GM12864 (cell line): ENCODE results near the gene ZDHHC21.
"Not testable (repeated sequence)": the region's sequence is repeated elsewhere in the genome, so short reads cannot be mapped to it uniquely, and the experiment has no call there.

Experiments used
- DNase-seq: peaks from one replicate; pipeline ENCODE4 v3.0.0-alpha.2; 2011; ENCODE audit warnings: low read depth
- H3K4me3 ChIP-seq: 2 replicates; pipeline ENCODE4 v1.5.1; 2011; ENCODE audit warnings: mild to moderate bottlenecking, low read depth, low read length, control low read depth
- CTCF ChIP-seq: IDR thresholded peaks from 2 replicates; pipeline ENCODE4 v1.5.1; 2011; ENCODE audit warnings: low read depth, mild to moderate bottlenecking, moderate library complexity, low read length, control low read depth, inconsistent platforms; ENCODE audit errors: missing control alignments

ZDHHC21 gene

GRCh38 chr9:14686168-14686567 is 7.1 kb downstream of the ZDHHC21 start:
- H3K4me3 ChIP-seq, result no peak overlapping the region
- no peak for TF ChIP-seq CTCF
- DNase-seq, result no peak

GRCh38 chr9:14682616-14683015 is 10.6 kb downstream of the ZDHHC21 start:
- H3K4me3 ChIP-seq, DNase-seq: not testable (repeated sequence)

GRCh38 chr9:14678776-14679175 is 14.5 kb downstream of the ZDHHC21 start:
- no peak for DNase-seq
- TF ChIP-seq CTCF, result no peak
- H3K4me3 ChIP-seq, result no peak overlapping the region

- H3K4me3 ChIP-seq, result no peak overlapping the region
- no peak for TF ChIP-seq CTCF
- no peak for DNase-seq
Observed at GRCh38 chr9:14677872-14678271, 15.4 kb downstream of the ZDHHC21 start.

GRCh38 chr9:14677396-14677795 is 15.8 kb downstream of the ZDHHC21 start:
- no peak overlapping the region for H3K4me3 ChIP-seq
- no peak for DNase-seq
- TF ChIP-seq CTCF, result no peak

GRCh38 chr9:14674630-14675029 is 18.6 kb downstream of the ZDHHC21 start:
- no peak overlapping the region for H3K4me3 ChIP-seq
- DNase-seq, result no peak

GRCh38 chr9:14671377-14671776 is 21.9 kb downstream of the ZDHHC21 start:
- TF ChIP-seq CTCF, result no peak
- no peak overlapping the region for H3K4me3 ChIP-seq
- no peak for DNase-seq

More at GRCh38 chr9:14674630-14675029, 18.6 kb downstream of the ZDHHC21 start:
- no peak for TF ChIP-seq CTCF

- DNase-seq, result no peak
- H3K4me3 ChIP-seq, result no peak overlapping the region
- TF ChIP-seq CTCF, result no peak
Observed at GRCh38 chr9:14670718-14671117, 22.5 kb downstream of the ZDHHC21 start.

- not testable (repeated sequence) for DNase-seq, H3K4me3 ChIP-seq
Observed at GRCh38 chr9:14664022-14664421, 29.2 kb downstream of the ZDHHC21 start.
